GM21717 (cell line): Measurements from ENCODE around the gene MAGI1.

ENCODE experiments used
- ATAC-seq: cut with Tn5 transposase; IDR thresholded peaks from one replicate; pipeline ENCODE4 v1.9.1; 2021; ENCODE audit warnings: mild to moderate bottlenecking, moderate library complexity; ENCODE audit not compliant: unreplicated experiment

The MAGI1 gene

GRCh38 chr3:65448120-65448519 is 590.6 kb downstream of the MAGI1 start:
- no peak for ATAC-seq

- ATAC-seq = no peak
Observed at GRCh38 chr3:65445573-65446169, 593.0 kb downstream of the MAGI1 start.

DNA sequence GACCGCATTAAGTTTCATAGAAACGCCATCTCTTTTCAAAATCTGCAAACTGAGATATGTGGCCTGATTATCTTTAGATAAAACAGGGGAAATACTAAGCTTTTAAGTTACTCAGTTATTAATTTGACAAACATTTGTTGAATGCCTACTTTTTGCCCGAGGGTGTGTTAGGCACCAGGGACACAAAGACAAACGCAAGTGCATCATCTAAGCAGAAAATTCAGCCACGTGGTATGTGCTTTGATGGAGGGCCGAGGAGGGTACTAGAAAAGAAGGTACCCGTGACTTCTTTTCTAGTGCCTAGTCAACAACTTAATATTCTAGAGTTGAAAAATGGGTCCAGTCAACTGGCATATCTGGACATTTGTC is 594.3 kb downstream of the MAGI1 start:
- ATAC-seq = no peak

- ATAC-seq = no peak
Observed at GRCh38 chr3:65443739-65444446, 594.8 kb downstream of the MAGI1 start.

GRCh38 chr3:65439641-65440284 is 599.0 kb downstream of the MAGI1 start:
- ATAC-seq = no peak

- ATAC-seq = no peak
Observed at GRCh38 chr3:65438612-65439011, 600.1 kb downstream of the MAGI1 start.

DNA sequence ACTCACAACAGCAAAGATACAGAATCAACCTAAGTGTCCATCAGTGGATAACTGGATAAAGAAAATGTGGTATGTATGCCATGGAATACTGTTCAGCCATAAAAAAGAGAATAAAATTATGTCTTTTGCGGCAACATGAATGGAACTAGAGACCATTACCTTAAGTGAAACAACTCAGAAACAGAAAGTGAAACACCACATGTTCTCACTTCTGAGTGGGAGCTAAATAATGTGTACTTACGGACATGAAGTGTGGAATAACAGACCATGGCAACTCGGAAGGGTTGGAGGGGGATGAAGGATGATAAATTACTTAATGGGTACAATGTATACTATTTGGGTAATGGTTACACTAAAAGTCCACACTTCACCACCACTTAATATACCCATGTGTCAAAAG is 600.6 kb downstream of the MAGI1 start:
- no peak for ATAC-seq

DNA sequence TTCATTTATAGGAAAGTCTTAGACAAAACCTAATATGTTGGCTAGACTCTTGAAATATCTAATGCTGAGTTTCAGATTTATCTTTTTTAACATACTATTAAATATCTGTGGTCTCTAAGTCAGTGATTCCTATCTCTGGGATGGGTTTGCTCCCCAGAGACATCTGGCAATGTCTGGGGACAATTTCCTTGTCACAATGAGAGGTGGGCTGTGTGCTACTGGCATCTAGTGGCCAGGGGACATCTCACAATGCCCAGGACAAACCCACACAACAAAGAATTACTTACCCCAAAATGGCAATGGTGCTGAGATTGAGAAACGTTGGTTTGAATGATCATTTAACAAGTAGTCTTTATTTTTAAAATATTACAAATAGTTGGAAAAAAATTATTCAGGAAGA is 602.1 kb downstream of the MAGI1 start:
- ATAC-seq = no peak

DNA sequence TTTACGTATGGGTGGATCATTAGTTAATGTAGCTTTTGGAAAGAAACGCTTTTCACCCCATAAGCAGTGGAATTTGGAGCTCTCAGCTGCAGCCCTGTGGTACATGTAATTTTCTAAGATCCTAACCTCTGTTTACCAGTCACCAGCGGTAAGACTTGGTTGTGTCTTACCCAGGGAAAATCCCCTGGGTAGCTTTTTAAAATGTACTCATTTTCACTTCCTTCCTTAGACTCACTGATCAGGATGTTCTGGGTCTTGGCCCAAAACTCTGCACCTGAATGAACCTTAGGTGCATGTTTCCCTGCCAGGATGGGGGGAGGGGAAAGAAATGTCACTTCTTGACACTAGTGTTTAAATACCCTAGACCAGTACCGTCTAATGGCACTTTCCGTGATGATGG is 605.2 kb downstream of the MAGI1 start:
- no peak for ATAC-seq

DNA sequence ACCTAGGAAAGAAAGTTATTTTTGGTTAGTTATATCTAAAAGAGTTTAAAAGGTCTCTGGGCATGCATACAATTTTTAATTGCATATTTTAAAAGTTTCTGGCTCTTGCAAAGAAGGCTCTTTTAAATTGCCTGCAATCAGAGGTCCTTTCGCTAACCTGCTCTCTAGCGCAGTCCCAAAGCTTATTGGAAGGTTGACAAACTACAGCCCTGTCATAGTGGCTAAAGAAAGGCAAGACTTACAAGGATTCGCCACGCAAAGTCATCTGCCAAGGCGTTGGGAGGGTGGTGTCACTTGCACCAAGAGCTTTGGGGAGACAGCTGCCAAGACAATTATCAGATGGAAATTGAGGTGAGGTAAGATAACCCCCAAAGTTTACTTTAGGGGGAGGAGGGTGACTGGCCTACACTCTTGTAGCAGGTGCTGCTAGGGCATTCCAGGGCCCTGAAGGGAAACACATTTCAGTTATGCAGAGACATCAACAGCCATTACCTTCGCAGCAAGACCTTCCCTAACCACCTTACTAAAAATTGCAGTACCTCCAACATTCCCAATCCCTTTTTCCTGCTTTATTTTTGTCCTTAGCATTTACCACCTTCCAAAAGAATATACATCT is 606.2 kb downstream of the MAGI1 start:
- no peak for ATAC-seq

- no peak for ATAC-seq
Observed at GRCh38 chr3:65425880-65426279, 612.8 kb downstream of the MAGI1 start.

DNA sequence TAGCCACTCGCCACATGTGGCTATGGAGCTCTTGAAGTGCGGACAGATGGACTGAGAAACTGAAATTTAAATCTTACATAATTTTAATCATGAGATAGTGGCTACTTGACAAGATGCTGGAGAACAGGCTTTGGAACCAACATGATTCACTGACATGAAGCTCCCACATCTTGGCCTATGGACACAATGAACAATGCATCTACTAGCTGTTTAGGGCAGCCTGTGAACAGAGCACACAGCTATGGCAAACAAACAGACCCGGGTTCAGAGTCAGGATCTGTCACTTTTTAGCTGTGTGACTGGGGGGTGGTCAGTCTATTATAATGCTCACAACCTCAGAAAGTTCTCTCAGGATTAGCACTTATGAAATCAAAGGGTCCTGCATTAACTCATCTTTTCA is 616.6 kb downstream of the MAGI1 start:
- no peak for ATAC-seq

GRCh38 chr3:65419233-65419632 is 619.5 kb downstream of the MAGI1 start:
- ATAC-seq = no peak

GRCh38 chr3:65413891-65414290 is 624.8 kb downstream of the MAGI1 start:
- ATAC-seq = no peak

- ATAC-seq = no peak
Observed at GRCh38 chr3:65412588-65412987, 626.1 kb downstream of the MAGI1 start.

- no peak for ATAC-seq
Observed at GRCh38 chr3:65411367-65411766, 627.4 kb downstream of the MAGI1 start.

DNA sequence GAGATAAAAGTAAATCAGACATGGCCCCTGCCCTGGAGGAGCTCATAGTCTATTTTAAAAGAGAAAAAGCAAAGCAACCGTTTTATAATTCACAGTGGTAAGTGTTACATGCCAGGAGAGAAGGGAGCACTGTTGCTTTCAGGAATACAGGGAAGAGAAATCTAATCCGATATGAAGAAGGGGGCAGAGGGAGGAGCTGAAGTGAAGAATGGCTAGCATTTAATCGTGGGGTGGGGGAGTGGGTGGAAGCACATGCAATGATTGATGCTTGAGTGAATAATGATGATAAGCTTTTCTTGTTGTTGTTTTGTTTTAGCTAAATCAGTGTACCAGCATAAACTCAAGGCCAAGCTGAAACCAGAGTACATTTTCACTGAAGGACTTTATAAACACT is 629.5 kb downstream of the MAGI1 start:
- ATAC-seq = no peak

GRCh38 chr3:65408531-65409175 is 630.1 kb downstream of the MAGI1 start:
- no peak for ATAC-seq

- no peak for ATAC-seq
Observed at GRCh38 chr3:65406470-65406869, 632.2 kb downstream of the MAGI1 start.

DNA sequence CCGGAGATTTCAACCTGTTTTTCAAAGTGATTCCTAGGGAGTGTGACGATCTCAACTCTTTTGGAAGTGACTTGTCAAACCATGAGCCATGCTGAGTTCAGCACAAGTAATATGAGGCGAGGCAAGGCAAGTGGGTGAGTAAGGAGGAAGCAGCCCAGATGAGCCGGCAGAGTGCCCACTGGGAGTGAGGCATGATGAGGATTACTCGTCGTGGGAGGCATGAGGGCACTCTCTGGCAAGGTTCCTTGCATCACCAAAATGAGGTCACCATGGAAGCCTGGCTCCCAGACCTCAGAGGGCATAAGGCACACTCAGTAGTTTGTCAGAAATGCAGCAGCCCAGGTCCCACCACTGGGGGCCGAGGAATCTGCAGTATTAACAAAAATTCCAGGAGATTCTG is 636.1 kb downstream of the MAGI1 start:
- ATAC-seq = no peak
